Measurements from ENCODE around the gene DAPK1. TPM values are rescaled to one million over a fixed set of nuclear protein-coding genes. Genes with fewer than 3 reads are reported as not detected.
A peak's percentile ranks its signal among the peaks of the same experiment; 100 is the strongest.

Gene DAPK1
- total and polyA plus RNA-seq, 10 of the 15 experiments (the other 5 are each of a cell fraction or from before 2014, with no cell fraction given): 8.2 to 94.7 (median 51.6) TPM

DNA sequence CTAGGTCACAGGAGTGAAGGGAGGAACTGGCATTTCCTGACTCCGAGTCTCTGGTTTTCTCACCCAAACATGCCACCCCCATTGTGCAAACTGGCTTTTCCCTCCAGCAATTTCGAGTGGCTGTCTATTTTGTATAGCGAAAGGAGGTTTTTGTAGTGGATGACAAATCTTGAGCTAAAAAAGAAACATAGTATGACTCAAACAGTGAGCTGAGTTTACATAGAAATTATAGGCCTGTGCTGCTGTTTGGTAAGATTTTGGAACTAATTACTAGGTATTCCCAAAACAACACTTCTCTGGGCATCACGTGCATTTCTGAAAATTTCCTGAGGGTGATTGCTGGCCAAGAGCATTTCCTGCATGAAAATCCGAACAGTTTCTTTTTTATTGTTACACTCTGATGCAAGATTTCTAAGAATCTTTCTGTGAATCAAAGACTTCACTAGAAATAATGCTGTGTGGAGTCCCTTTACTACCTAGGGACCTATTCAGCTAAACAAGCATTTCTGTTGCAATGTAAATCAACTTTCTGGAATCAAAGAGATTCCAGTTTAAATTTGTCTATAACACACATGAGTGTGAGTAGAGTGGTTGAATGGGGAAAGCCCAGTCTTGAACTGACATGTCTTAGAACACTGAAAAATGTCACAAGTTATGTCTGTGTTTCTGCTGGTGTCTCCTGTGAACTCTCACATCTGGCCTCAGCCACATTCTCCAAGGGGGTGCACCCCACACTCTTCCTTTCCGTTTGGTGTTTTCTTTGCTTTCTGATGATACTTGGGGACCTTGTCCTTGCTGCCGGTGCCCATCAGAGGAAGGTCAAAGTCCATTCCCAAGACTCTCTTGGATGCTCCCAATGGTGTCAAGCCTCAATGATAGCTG is 33.3 kb upstream of the DAPK1 start (continued):
- TF ChIP-seq, protein P1, sequence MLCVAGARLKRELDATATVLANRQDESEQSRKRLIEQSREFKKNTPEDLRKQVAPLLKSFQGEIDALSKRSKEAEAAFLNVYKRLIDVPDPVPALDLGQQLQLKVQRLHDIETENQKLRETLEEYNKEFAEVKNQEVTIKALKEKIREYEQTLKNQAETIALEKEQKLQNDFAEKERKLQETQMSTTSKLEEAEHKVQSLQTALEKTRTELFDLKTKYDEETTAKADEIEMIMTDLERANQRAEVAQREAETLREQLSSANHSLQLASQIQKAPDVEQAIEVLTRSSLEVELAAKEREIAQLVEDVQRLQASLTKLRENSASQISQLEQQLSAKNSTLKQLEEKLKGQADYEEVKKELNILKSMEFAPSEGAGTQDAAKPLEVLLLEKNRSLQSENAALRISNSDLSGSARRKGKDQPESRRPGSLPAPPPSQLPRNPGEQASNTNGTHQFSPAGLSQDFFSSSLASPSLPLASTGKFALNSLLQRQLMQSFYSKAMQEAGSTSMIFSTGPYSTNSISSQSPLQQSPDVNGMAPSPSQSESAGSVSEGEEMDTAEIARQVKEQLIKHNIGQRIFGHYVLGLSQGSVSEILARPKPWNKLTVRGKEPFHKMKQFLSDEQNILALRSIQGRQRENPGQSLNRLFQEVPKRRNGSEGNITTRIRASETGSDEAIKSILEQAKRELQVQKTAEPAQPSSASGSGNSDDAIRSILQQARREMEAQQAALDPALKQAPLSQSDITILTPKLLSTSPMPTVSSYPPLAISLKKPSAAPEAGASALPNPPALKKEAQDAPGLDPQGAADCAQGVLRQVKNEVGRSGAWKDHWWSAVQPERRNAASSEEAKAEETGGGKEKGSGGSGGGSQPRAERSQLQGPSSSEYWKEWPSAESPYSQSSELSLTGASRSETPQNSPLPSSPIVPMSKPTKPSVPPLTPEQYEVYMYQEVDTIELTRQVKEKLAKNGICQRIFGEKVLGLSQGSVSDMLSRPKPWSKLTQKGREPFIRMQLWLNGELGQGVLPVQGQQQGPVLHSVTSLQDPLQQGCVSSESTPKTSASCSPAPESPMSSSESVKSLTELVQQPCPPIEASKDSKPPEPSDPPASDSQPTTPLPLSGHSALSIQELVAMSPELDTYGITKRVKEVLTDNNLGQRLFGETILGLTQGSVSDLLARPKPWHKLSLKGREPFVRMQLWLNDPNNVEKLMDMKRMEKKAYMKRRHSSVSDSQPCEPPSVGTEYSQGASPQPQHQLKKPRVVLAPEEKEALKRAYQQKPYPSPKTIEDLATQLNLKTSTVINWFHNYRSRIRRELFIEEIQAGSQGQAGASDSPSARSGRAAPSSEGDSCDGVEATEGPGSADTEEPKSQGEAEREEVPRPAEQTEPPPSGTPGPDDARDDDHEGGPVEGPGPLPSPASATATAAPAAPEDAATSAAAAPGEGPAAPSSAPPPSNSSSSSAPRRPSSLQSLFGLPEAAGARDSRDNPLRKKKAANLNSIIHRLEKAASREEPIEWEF (IDR thresholded peaks at IDR 0.05; ENCODE audit: insufficient replicate concordance, low read depth, low read length): peak; percentile 63
- TF ChIP-seq ATF3 (IDR thresholded peaks at IDR 0.05; ENCODE audit: borderline replicate concordance, extremely low read depth, low read depth, low read length): no peak
- TF ChIP-seq PAX5 (IDR thresholded peaks at IDR 0.05; ENCODE audit: borderline replicate concordance, low read depth, low read length): no peak
- TF ChIP-seq GABPA (IDR thresholded peaks at IDR 0.05; ENCODE audit: low read depth): no peak
- TF ChIP-seq, protein P2, sequence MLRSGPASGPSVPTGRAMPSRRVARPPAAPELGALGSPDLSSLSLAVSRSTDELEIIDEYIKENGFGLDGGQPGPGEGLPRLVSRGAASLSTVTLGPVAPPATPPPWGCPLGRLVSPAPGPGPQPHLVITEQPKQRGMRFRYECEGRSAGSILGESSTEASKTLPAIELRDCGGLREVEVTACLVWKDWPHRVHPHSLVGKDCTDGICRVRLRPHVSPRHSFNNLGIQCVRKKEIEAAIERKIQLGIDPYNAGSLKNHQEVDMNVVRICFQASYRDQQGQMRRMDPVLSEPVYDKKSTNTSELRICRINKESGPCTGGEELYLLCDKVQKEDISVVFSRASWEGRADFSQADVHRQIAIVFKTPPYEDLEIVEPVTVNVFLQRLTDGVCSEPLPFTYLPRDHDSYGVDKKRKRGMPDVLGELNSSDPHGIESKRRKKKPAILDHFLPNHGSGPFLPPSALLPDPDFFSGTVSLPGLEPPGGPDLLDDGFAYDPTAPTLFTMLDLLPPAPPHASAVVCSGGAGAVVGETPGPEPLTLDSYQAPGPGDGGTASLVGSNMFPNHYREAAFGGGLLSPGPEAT (IDR thresholded peaks at IDR 0.05; ENCODE audit: low read depth): peak; percentile 83
- no peak for TF ChIP-seq BCL11A (IDR thresholded peaks at IDR 0.05; ENCODE audit: low read depth, low read length)
- peak; percentile 77 to 92; a peak in 3 of 4 replicates for TF ChIP-seq BHLHE40 (IDR thresholded peaks at IDR 0.05; ENCODE audit: borderline replicate concordance in 1 of 2, low read depth in 2 of 2, low read length in 1 of 2)
- peak; percentile 69 for TF ChIP-seq RUNX3 (IDR thresholded peaks at IDR 0.05; ENCODE audit: low read length)
- peak; percentile 81 for TF ChIP-seq ATF2 (IDR thresholded peaks at IDR 0.05; ENCODE audit: low read length)
- TF ChIP-seq ZNF687 (IDR thresholded peaks at IDR 0.05): peak; percentile 36; the same call in 1 of the 2 replicates
- TF ChIP-seq RAD51 (IDR thresholded peaks at IDR 0.05): peak; percentile 37; the same call in 1 of the 2 replicates
- TF ChIP-seq STAT1 (conservative IDR thresholded peaks at IDR 0.05): no peak
- TF ChIP-seq DPF2 (IDR thresholded peaks at IDR 0.05): peak; percentile 61; the same call in 1 of the 2 replicates
- TF ChIP-seq POLR2A (IDR thresholded peaks at IDR 0.05; ENCODE audit: low read depth, low read length): no peak
- TF ChIP-seq IKZF1 (conservative IDR thresholded peaks at IDR 0.05): peak; percentile 80
- TF ChIP-seq NR2F1 (conservative IDR thresholded peaks at IDR 0.05): 0 out of 2 replicates have a peak, but pooled peaks have one; percentile 39
- TF ChIP-seq ZNF217 (IDR thresholded peaks at IDR 0.05): no peak
